ENCODE measurements around the gene AOPEP.
"Not testable (repeated sequence)": the region's sequence is repeated elsewhere in the genome, so short reads cannot be mapped to it uniquely, and the experiment has no call there.

Gene AOPEP

GRCh38 chr9:94937214-94937903, 210.9 kb downstream of the AOPEP start:
- Histone ChIP-seq H3K27ac (ENCODE audit: low read length) (no peak overlapping the region), H3K79me2 (ENCODE audit: low read length) (no peaks in the 10 kb centered on the region), H3F3A (ENCODE audit: insufficient read depth, low read length) (no peaks in the 10 kb centered on the region), H2AFZ (ENCODE audit: low read length) (no peak overlapping the region), H3K9me2 (replicated peaks; ENCODE audit: insufficient read depth, low read length) (no peaks in the 10 kb centered on the region), H3K36me3 (replicated peaks; ENCODE audit: insufficient read depth, low read length) (no peaks in the 10 kb centered on the region), H4K20me1 (ENCODE audit: insufficient read depth, low read length) (no peaks in the 10 kb centered on the region), H3K4me1 (ENCODE audit: low read length) (no peaks in the 10 kb centered on the region), H3K9ac (ENCODE audit: low read length) (no peak overlapping the region), H3K9me3 (replicated peaks; ENCODE audit: insufficient read depth, low read length) (no peaks in the 10 kb centered on the region), H3K4me2 (ENCODE audit: low read depth, low read length) (no peak overlapping the region), H3K27me3 (replicated peaks; ENCODE audit: insufficient read depth, low read length) (no peaks in the 10 kb centered on the region), H3K4me3 (ENCODE audit: low read length) (no peak overlapping the region)
- no peak for DNase-seq
- no peak for TF ChIP-seq EZH2phosphoT487 (IDR thresholded peaks at IDR 0.05; ENCODE audit: low read length)
- no peak for TF ChIP-seq EZH2 (optimal IDR thresholded peaks at IDR 0.05; ENCODE audit: low read depth, low read length)
- no peak for TF ChIP-seq CTCF (IDR thresholded peaks at IDR 0.05; ENCODE audit: low read length)

GRCh38 chr9:94938384-94938783, 211.9 kb downstream of the AOPEP start:
- H3K9me3 ChIP-seq (replicated peaks; ENCODE audit: insufficient read depth, low read length): no peaks in the 10 kb centered on the region
- no peaks in the 10 kb centered on the region for H3K4me1 ChIP-seq (ENCODE audit: low read length)
- H3K27ac ChIP-seq (ENCODE audit: low read length): no peak overlapping the region
- H3K36me3 ChIP-seq (replicated peaks; ENCODE audit: insufficient read depth, low read length): no peaks in the 10 kb centered on the region
- H3K79me2 ChIP-seq (ENCODE audit: low read length): no peaks in the 10 kb centered on the region
- no peak overlapping the region for H2AFZ ChIP-seq (ENCODE audit: low read length)
- H3K9me2 ChIP-seq (replicated peaks; ENCODE audit: insufficient read depth, low read length): no peaks in the 10 kb centered on the region
- no peak overlapping the region for H3K4me2 ChIP-seq (ENCODE audit: low read depth, low read length)
- H3K4me3 ChIP-seq (ENCODE audit: low read length): no peak overlapping the region
- no peak overlapping the region for H3K9ac ChIP-seq (ENCODE audit: low read length)
- H3K27me3 ChIP-seq (replicated peaks; ENCODE audit: insufficient read depth, low read length): no peaks in the 10 kb centered on the region
- DNase-seq: no peak
- no peaks in the 10 kb centered on the region for H3F3A ChIP-seq (ENCODE audit: insufficient read depth, low read length)
- TF ChIP-seq EZH2 (optimal IDR thresholded peaks at IDR 0.05; ENCODE audit: low read depth, low read length) (no peak), CTCF (IDR thresholded peaks at IDR 0.05; ENCODE audit: low read length) (no peak), EZH2phosphoT487 (IDR thresholded peaks at IDR 0.05; ENCODE audit: low read length) (no peak)
- H4K20me1 ChIP-seq (ENCODE audit: insufficient read depth, low read length): no peaks in the 10 kb centered on the region

GRCh38 chr9:94940296-94940695, 213.8 kb downstream of the AOPEP start:
- not testable (repeated sequence) for H2AFZ ChIP-seq (ENCODE audit: low read length); H3K9ac ChIP-seq (ENCODE audit: low read length); H3K27me3 ChIP-seq (replicated peaks; ENCODE audit: insufficient read depth, low read length); H3K4me2 ChIP-seq (ENCODE audit: low read depth, low read length); H3K9me2 ChIP-seq (replicated peaks; ENCODE audit: insufficient read depth, low read length); H3K9me3 ChIP-seq (replicated peaks; ENCODE audit: insufficient read depth, low read length); H3K79me2 ChIP-seq (ENCODE audit: low read length); DNase-seq; H3F3A ChIP-seq (ENCODE audit: insufficient read depth, low read length); H3K4me1 ChIP-seq (ENCODE audit: low read length); H4K20me1 ChIP-seq (ENCODE audit: insufficient read depth, low read length); H3K4me3 ChIP-seq (ENCODE audit: low read length); H3K27ac ChIP-seq (ENCODE audit: low read length); H3K36me3 ChIP-seq (replicated peaks; ENCODE audit: insufficient read depth, low read length)

- no peak overlapping the region for H3K27ac ChIP-seq (ENCODE audit: low read length)
- TF ChIP-seq EZH2 (optimal IDR thresholded peaks at IDR 0.05; ENCODE audit: low read depth, low read length): no peak
- no peak for TF ChIP-seq CTCF (IDR thresholded peaks at IDR 0.05; ENCODE audit: low read length)
- TF ChIP-seq EZH2phosphoT487 (IDR thresholded peaks at IDR 0.05; ENCODE audit: low read length): no peak
- H4K20me1 ChIP-seq (ENCODE audit: insufficient read depth, low read length): no peaks in the 10 kb centered on the region
- no peak overlapping the region for H3K4me2 ChIP-seq (ENCODE audit: low read depth, low read length)
- no peaks in the 10 kb centered on the region for H3F3A ChIP-seq (ENCODE audit: insufficient read depth, low read length)
- H3K36me3 ChIP-seq (replicated peaks; ENCODE audit: insufficient read depth, low read length): no peaks in the 10 kb centered on the region
- no peaks in the 10 kb centered on the region for H3K27me3 ChIP-seq (replicated peaks; ENCODE audit: insufficient read depth, low read length)
- no peaks in the 10 kb centered on the region for H3K9me3 ChIP-seq (replicated peaks; ENCODE audit: insufficient read depth, low read length)
- no peaks in the 10 kb centered on the region for H3K79me2 ChIP-seq (ENCODE audit: low read length)
- H2AFZ ChIP-seq (ENCODE audit: low read length): no peak overlapping the region
- no peak overlapping the region for H3K4me3 ChIP-seq (ENCODE audit: low read length)
- H3K4me1 ChIP-seq (ENCODE audit: low read length): no peaks in the 10 kb centered on the region
- H3K9ac ChIP-seq (ENCODE audit: low read length): no peak overlapping the region
- no peaks in the 10 kb centered on the region for H3K9me2 ChIP-seq (replicated peaks; ENCODE audit: insufficient read depth, low read length)
- no peak for DNase-seq
Observed at GRCh38 chr9:94941211-94941875, 214.8 kb downstream of the AOPEP start.

Measured in MM.1S (cell line).